HG02763 (cell line): ENCODE measurements around the gene TENT5A.
"Not testable (repeated sequence)": the region's sequence is repeated elsewhere in the genome, so short reads cannot be mapped to it uniquely, and the experiment has no call there.

Experiments
- ATAC-seq: cut with Tn5 transposase; IDR thresholded peaks from one replicate; pipeline ENCODE4 v1.9.1; 2021; ENCODE audit warnings: mild to moderate bottlenecking, moderate library complexity; ENCODE audit not compliant: unreplicated experiment

Gene TENT5A

DNA sequence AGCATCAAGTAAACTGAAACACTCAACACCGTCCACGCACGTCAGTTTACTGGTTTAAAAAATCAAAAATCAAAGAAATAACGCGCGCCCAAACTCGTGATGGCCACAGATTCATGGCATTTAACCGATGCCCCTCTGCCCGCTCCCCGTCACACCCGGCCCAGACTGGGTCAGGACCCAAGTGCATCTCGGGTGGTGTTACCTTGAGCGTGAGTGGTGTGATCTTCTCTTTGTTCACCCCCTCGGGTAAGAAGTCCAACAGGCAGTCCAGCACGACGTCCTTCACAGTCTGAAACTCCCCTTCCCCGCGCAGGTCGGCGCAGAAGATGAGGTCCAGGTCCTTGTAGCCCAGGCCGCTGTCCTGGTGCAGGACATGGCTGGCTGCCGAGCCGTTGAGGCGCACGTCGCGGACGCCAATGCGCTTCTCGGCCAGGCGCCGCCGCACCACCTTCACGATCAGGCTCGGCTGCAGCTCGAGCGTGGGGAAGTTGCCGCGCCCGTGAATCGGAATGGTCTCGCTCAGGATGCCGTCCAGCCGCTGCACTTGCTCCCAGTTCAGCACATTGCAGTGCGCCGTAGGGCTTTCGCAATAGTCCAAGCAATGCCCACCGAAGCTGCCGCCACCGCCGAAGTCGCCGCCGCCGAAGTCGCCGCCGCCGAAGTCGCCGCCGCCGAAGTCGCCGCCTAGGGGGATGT lies 945 bp downstream of the TENT5A start:
- ATAC-seq: no peak

DNA sequence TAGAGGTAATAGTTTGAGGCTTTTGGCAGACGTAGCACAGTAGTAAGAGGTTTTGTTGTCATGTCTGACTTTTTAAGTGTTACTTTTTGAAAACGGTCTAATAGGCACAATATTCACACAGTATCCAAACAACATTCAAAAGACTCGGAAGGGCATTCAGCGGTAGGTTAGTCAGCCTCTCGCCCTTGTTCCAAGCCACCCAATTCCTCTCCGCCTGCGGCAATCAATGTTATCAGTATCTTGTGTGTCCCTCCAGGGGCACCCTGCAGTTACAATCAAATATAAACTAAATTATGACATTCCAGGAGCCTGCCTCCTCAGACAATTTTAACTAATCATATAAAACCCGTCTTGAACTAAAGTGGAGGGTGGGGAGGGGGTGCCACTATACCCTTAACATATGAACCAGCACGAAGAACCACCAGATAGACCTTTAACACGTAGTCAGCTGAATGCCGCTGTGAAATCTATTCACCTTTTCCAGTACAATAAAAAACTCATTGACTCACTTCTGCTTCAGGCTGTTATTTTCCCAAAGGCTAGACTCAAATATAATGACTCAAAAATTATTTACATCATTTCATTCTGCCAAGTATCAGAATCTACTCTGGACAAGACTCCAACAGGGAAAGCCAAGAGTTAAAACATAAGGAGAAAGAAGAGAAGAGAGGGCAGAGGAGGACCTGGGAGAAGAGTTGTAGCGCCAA lies 1.6 kb downstream of the TENT5A start:
- ATAC-seq: no peak

DNA sequence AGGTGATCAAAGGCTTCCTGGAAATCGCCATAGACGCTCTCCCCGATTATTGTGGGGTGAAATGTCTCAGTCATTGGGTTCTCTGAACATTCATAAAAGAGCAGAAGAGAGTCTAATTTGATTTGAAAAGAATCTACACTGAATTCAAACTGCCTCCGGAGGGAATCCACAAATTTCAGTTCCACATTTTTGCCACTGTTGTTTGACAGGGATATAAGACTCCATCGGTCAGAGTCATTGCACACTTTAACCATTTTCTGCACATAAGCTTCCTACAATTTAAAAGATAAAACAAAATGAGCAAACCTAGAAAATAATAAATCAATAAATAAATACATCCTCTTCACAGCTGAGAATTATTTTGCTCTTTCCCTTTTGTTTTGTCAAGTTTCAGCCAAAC lies 2.3 kb downstream of the TENT5A start:
- ATAC-seq: no peak

DNA sequence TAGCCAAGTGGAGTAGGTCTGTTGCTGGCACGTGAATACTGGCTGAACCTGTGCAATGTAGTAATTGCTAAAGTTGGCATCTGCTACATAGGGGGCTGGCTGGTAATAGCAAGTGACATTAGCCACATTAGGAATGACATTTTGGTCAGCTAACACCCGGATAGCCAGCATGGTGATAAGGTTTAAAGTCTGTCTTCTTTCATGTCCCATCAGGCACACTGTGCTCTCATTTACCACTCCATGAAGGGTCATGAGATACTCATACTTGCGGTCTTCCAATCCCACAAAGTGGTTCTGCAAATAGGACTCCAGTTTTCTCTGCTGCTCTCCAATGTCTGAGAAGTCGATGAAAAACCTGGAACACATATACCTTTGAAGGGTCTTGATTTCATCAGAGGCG lies 2.8 kb downstream of the TENT5A start:
- no peak for ATAC-seq

DNA sequence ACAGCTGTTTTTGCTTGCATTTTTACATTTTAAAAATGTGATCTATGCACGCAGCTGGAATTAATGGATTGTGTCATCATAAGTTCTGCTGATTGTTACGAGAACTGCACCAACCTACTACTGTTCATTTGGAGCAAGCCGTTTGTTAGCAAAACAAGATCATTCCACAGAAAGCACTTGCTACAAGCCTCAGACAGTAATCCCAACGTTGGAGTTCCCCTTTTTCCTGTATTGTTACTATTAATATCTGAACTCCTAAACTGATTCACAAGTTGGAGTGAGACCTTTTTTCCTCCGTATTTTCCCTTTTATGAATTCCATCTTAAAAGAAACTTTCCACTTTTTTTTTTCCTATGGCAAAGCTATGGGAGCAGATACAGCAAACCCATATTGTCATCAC lies 3.5 kb downstream of the TENT5A start:
- no peak for ATAC-seq

DNA sequence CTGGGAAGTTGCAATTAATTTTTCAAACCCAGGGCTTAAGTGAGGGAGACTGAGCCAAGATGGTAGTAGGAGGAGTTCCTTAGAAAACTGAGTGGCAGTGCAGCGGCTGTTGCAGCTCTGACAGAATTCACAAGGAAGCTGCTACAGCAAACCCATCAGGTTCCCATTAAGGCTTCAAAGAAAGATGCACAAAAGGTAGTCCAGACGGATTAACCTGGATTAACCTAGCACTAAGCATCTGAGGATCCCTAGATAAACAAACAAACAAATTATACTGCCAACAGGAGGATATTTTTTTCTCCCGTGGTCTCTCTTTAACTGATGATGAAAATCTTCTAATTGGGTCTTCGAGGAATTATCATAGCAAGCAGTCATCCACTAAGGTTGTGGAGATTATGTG lies 5.2 kb downstream of the TENT5A start:
- no peak for ATAC-seq

DNA sequence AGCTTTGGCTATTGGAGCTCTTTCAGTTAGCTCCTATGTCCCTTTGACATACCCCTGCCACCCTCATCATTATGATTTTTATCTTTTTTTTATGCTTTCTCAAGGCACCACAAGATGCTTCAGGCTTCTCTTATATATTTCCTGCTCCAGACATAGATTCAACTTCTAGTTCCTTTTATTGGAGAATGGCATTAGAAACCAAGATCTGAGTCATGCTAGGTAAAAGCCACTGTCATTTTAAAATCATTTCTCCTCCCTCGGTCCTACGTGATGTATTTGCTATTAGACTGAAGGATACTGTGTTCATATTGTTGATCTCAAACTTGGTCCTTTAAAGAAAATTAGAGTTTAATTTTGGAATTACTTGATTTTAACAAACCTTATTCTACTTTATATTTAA lies 8.3 kb downstream of the TENT5A start:
- ATAC-seq: no peak

DNA sequence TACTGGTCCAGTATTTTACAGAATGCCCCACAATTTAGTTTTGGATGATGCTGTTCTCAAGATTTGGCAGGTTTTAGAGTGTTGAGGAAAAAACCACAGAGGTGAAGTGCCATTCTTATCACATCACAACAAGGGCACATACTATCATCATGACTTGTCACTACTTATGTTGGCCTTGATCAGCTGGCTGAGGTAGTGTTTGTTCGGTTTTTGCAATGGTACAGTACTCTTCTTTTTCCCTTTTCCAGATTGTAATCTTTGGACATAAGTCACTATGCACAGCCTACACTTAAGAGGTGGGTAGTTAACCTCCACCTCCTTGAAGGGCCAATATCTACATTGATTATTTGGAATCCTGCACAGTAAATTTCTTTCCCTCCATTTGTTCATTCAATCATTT lies 8.8 kb downstream of the TENT5A start:
- ATAC-seq: no peak

DNA sequence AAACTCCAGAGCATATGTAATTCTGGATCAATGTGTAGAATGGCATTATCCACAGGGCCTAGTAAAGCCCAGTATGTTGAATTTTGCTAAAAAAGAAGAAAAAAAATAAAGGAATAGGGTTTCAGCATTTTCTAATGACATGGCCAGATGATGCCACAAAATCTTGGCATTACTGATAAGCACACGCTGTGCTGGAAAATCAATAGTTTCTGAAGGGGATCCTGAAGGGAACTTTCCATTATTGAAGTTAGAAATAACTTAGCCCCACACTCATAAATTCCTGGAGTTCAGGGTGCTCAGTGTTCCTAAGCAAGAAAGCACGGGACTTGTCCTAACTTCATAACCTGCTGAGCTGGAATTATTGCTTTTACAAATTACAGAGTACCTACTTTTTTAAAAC lies 10.8 kb downstream of the TENT5A start:
- no peak for ATAC-seq

DNA sequence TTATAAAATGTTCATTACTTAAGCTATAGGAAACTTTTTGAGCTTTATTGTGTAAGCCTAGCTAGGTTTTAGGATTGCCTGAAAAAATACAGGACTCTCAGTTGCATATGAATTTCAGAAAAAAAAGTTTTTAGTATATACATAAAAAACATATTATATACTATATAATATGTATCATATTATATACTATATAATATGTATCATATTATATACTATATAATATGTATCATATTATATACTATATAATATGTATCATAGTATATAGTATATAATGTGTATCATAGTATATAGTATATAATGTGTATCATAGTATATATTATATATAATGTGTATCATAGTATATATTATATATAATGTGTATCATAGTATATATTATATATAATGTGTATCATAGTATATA lies 11.9 kb downstream of the TENT5A start:
- ATAC-seq: not testable (repeated sequence)

DNA sequence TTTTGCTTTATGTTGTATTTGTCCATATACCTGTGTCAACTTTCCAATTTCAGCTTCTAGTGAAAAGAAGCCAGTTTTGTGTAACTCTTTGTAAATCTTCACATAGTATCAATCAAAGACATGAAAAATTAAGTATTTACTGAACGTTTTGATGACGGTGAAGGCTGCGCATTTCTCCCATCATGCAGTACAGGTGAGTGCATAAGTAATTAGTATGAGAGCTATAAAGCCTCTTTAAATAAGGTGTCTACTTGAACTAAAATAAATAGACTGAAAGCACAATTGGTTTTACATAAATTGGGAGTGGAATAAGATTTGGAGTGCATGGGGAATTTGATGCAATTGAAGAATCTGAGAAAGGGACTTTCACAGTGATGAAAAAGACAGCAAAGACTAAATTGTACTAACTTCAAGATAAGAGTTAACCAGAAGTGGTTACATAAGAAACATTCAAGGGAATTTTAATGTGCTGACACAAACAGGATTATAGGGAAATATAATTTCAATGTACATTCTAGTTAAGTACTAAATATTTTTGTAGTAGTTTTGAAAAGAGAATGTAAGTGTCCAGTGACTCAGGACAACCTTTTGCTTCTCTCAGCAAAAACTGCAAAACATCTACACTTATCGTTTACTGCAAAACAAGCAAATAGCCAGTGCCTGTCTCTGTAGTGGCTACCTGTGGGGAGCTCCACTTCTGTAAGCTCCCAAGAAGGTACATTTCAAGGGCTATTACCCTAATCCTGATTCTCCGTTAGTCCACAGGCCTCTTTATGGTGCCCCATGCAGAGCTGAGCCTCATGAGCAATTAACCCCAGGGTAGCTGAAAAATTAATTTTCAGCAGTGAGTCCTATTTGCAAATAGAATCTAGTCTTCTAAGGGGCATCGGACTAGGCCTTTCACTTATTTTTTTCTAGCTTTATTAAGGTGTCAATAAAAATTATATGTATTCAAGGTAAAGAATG lies 13.0 kb downstream of the TENT5A start:
- no peak for ATAC-seq

DNA sequence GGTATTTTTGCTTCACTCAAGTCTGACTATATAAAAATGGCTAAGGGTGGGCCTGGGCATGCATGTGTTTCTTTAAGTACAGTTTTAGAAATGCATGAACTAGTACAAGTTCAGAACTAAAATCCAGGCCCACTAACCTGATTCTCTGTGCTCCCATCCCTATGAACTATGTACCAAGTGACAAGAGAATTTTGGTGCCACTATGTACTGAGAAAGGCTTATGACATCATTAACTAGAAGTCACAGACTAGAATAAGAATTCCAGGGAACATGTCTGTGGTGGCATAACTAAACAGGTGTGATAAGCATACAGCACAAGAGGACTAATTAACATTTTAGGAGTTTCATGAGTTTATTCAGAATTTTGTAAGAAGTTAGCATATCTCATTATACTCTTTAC lies 16.1 kb downstream of the TENT5A start:
- no peak for ATAC-seq

DNA sequence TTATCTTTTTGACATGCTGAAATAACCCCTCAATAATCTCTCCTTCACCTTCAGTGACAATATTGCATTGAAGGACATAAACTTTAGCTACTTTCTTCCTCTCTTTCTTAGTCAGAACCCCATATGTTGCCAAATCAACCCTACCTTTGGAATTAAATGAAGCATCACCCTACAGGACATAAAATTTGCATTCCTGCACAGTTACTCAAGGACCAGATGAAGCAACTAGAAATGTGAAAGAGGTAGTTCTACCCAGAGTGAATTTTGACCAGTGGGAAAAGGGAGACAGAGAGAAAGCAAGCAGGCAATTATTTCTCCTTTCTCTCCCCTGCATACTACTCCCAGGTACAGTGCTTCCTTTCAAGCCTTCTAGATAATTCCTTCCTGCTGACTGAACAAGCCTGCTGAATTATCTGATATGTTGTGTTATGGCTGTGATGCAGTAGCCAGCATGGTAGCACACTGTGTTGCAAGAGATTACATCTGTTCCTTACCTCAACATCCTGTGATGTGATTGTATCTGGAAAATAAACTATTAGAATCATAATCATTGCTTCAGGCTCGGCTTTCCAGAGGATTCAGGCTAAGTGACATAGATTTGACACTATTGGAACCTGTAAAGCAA lies 16.6 kb downstream of the TENT5A start:
- ATAC-seq: no peak

DNA sequence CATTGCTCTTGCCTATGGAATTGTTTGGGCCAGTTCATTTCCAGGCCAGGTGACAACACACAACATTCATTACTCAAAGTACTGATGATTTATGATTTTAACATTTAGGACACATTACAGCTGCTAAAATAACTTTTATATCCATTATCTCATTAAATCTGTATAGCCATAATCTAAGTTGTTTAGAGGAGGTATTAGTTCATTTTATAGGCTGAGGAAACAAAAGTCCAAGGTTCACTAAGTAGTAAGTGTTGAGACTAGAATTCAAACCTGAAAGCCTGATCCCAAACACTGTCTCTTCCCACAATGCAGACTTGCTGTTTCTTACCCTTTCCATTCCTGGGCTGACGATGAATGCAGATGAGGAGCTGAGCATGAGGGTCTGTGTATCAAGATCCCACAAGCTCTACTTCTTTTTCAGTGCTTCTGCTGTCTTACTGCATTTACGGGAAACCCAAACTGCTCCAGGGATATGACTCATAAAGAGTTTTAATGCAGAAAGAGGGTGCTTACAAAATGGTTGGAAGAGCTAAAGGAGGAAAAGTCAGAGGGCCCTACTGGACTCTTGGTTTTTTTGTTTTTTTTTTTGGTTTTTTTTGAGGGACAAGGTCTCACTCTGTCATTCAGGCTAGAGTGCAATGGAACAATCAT lies 17.9 kb downstream of the TENT5A start:
- no peak for ATAC-seq

DNA sequence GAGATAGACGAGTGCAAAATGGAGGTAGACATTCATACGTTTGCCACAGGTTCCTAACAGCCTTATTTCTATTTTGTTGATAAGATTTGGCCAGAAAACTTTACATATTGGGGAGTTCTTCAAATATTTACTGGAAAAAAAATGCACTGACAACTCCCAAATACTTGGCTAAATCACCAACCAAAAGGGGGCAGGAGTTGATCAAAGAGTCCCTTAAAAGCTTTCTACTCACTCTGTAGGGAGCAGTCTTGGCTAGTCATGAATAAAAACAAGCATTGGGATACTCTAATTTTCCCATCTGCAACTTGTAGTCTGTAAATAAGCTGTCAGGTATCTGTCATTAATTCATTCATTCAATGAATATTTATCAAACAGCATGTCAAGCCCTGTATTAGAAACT lies 18.4 kb downstream of the TENT5A start:
- ATAC-seq: no peak

DNA sequence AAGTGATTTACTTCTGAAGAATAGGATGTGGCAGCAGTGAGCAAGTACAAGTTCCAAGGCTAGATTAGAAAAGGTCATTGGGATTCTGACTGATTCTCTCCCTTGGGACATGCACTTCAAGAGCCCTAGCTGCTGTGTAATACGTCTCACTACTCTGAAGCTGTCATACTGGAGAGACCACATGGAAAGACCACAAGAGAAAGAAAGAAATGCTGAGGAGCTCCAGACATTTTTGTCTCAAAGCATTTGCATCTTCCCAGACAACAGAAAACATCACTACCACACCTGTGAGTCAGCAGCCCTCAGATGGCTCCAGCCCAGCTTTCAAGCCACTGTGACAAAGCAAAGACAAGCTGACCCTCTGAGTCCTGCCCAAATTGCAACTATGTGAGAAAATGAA lies 20.7 kb downstream of the TENT5A start:
- no peak for ATAC-seq

DNA sequence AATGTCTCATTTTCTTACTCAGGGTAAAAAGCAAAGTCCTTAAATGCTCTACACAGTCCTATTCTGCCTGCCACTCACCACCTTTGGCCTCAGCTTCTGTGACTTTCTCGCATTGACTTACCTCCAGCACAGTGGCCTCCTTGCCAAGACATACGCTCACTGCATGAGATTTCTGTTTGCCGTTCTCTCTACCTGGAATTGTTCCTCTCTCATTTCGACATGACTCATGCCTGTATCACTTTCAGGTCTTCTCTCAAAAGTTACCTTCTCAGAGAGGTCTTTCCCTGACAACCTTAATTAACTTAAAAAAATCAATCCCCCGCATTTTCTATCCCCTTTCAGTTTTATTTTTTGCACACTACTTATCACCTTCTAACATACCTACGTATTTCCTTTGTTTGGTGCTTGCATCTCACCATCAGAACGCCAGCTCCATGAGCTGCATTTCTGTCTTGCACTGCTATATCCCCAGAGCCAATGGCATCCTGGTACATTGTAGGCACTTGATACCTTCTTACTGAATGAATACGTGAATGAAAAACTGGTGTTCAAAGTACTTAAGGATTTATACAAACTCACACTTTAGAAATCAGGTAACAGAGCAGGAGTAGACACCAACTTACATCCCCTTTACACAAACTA lies 24.5 kb downstream of the TENT5A start:
- no peak for ATAC-seq

DNA sequence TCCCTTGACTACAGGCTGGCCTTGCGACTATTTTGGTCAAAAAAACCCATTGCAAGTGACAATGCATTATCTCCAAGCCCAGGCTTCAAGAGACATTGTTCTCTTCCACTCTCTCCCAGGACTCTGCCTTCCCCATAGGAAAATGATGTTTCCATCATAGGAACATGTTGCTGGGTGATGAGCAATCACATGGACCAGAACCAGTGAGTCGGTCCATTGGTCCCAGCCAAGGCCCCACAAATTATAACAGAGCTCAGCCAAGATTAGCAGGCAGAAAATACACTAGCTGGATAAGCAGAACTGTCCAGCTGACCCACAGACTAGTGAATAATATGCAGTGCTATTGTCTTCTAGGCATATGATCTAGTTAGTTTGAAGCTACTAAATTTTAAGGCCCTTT lies 27.4 kb downstream of the TENT5A start:
- no peak for ATAC-seq

DNA sequence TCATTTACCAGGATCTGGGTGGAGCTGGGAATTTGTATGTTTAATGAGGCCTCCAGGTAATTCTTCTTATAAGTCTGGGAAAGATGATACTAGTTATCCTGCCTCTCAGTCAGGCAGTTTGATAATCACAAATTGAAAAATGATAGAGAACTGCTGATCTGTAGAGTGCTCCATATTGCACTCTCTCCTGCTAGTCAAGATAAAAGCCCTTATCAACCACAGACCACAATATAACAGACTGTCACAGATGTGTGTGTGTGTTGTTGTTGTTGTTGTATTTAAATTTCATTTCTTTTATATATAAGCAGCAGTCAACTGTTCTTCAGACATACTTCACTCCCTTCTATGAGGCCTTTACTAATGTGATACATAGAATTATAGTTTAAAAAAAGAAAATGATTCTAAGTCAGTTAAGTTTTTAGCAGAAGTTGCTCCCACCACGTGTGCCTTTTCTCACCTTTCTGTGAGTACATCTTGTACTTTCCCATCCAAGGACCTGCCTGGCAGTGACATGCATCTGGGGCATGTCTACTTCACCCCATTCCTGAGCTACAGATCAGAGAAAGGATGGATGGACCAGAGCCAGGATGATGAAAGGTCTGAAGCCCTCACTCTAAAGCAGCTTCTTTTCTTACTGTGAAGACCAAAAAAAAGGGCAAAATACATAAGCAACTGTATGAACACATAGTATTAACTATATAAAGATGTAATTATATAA lies 29.8 kb downstream of the TENT5A start:
- ATAC-seq: no peak

DNA sequence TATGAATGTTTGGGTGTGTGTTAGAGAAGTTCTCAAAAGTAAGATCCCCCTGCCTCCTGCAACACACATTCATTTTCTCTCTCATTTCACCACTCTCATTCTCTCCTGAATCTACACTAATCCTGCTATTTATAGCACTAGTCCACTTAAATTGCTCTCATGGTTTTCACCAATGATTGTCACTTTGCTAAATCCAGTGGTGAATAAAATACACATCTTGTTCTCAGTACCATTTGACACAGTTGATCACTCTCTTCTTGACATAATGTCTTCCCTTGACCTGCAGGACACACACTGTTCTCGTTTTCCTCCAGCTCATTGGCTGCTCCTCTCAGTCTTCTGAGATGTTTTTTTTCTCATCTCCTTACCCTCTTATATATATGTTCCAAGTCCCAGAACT lies 32.1 kb downstream of the TENT5A start:
- no peak for ATAC-seq
